GM12864 (cell line): ENCODE measurements around the gene EVL.
"Not testable (repeated sequence)": the region's sequence is repeated elsewhere in the genome, so short reads cannot be mapped to it uniquely, and the experiment has no call there.

Experiments used
- DNase-seq: peaks from one replicate; pipeline ENCODE4 v3.0.0-alpha.2; 2011; ENCODE audit warnings: low read depth
- H3K4me3 ChIP-seq: 2 replicates; pipeline ENCODE4 v1.5.1; 2011; ENCODE audit warnings: mild to moderate bottlenecking, low read depth, low read length, control low read depth
- CTCF ChIP-seq: IDR thresholded peaks from 2 replicates; pipeline ENCODE4 v1.5.1; 2011; ENCODE audit warnings: low read depth, mild to moderate bottlenecking, moderate library complexity, low read length, control low read depth, inconsistent platforms; ENCODE audit errors: missing control alignments

EVL gene

DNA sequence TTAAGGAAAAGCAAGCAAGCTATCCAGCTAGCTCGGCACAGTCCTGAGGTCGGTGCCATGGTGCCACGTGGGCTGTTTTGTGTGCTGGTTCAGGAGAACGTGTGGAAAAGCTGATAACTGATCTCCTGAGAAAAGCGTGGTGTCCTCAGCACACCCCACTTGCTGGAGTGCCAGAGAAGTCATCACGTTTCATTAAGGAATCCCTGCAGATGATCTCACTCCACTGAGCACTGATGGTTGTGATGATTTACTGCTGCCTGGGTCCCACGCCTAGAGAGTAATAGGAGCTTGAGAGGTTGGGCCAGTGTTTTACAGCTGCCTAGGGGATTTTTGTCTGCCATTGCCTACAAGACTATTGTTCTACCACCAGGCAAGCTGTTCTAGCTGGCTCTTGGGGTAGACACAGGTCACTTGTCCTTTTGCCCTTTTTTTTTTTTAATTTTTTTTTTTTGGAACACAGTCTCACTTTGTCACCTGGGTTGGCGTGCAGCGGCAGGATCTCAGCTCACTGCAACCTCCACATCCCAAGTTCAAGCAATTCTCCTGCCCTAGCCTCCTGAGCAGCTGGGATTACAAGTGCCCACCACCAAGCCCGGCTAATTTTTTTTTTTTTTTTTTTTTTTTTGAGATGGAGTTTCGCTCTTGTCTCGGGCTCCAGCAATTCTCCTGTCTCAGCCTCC, 42.3 kb upstream of the EVL start:
- no peak overlapping the region for H3K4me3 ChIP-seq
- TF ChIP-seq CTCF, result no peak
- DNase-seq, result no peak

DNA sequence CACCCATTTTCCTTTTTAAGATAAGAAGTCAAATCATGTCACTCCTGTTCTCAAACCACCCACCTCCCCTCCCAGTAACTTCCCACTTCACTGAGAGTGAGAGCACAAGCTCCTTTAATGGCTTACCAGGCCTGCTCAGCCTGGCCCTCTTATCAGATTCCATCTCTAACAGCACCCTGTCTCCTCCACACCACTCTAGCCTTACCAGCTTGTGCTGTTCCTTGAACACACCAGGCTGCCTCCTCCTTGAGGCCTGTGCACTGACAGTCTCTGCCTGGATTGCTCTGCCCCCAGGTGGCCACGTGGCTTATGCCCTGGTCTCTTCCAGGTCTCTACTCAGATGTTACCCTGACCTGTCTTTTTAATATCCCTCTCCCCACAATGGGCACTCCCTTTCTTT, 40.1 kb upstream of the EVL start:
- DNase-seq, result peak; percentile 12
- TF ChIP-seq CTCF, result peak; percentile 64
- H3K4me3 ChIP-seq, result no peak overlapping the region

DNA sequence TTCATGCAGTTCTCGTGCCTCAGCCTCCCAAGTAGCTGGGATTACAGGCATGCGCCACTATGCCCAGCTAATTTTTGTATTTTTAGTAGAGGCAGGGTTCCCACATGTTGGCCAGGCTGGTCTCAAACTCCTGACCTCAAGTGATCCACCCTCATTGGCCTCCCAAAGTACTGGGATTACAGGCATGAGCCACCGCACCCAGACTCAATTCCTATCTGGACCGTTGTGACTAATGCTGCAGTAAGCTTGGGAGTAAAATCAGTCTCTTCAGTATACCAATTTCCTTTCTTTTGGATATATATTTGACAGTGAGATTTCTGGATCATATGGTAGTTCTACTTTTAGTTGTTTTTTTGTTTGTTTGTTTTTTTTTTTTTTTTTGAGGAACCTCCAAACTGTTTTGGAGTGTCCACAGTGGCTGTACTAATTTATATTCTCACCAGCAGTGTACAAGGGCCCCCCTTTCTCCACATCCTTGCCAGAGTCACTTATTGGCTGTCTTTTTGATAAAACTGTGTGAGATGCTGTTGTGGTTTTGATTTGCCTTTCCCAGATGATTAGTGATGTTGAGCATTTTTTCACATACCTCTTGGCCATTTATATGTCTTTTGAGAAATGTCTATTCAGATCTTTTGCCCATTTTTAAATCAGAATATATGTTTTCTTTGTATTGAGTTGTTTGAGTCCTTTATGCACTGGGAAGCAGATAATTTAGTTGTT, 37.3 kb upstream of the EVL start:
- no peak for DNase-seq
- no peak overlapping the region for H3K4me3 ChIP-seq
- TF ChIP-seq CTCF, result no peak

GRCh38 chr14:100028990-100029677, 36.1 kb upstream of the EVL start:
- no peak overlapping the region for H3K4me3 ChIP-seq
- TF ChIP-seq CTCF, result no peak
- DNase-seq, result no peak

DNA sequence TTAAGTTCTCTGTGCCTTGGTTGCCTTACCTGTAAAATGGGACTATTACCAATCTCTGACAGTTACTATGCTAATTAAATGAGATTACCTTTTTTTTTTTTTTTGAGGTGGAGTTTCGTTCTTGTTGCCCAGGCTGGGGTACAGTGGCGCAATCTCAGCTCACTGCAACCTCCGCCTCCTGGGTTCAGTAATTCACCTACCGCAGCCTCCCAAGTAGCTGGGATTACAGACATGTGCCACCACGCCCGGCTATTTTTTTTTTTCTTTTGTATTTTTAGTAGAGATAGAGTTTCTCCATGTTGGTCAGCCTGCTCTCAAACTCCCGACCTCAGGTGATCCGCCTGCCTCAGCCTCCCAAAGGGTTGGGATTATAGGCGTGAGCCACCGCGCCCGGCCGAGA, 35.2 kb upstream of the EVL start:
- DNase-seq, result not testable (repeated sequence)

GRCh38 chr14:100030452-100031153, 34.6 kb upstream of the EVL start:
- no peak for TF ChIP-seq CTCF
- DNase-seq, result no peak
- H3K4me3 ChIP-seq, result no peak overlapping the region

More for the DNA sequence above, 35.2 kb upstream of the EVL start:
- H3K4me3 ChIP-seq, result not testable (repeated sequence)
